Superior temporal gyrus (tissue), 1 donor: ENCODE results near the gene SVOP.
"Not testable (repeated sequence)": the region's sequence is repeated elsewhere in the genome, so short reads cannot be mapped to it uniquely, and the experiment has no call there.

Experiments used
- DNase-seq: peaks from one replicate; pipeline ENCODE4 v3.0.0-alpha.2; 2016; ENCODE audit errors: extremely low spot score

Gene SVOP

DNA sequence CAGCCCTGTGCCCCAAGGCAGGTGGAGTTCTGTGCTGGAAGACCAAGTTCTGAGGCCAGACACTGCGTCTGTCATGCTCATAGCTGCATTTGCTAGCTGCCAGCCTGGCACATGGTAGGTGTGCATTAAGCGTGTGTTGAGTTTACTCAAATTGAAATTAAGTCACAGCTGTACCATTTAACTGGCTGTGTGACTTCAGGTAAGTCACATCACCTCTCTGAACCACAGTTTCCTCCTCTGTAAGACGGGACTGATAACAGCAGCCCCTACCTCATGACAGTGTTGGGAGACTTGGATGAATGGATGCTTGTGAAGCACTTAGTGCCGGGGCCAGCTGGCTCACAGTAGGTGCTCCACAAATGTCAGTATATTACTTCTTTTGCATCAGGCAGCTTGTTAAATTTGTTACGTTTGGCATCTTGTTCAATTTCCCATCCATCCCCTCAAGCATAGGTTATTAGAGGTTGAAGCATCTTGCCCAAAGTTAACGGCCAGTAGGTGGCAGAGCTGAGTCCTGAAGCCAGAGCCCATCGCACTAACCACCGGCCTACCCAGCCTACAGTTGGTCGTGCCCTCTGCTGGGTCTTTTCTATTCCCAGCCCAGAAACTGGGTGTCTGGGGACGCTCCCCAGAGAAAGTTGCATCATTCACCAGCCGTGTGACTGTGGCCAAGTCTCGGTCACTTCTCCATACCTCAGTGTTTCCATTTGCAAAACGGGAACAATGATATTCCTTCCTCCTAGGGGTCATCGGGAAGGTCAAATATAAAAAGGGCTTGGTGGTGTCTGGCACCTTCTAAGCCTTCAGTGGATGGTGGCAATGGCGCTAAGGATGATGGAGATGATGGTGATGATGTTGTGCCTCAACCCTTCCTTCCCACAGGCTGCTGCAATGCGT is 136.5 kb downstream of the SVOP start:
- no peak for DNase-seq

DNA sequence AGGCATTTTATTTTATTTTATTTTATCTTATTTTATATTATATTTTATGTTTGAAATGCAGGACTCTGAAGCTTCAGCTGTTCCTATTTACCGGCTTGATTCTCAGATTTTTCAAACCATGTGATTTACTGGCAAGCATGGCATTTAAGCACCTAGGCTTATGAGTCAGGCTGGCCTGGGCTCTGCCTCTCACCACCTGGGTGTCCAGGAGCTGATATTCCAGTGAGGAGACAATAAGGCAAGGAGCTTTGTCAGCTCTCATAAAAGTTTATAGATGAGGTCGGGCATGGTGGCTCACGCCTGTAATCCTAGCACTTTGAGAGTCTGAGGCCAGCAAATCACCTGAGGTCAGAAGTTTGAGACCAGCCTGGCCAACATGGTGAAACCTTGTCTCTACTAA is 138.9 kb downstream of the SVOP start:
- no peak for DNase-seq

DNA sequence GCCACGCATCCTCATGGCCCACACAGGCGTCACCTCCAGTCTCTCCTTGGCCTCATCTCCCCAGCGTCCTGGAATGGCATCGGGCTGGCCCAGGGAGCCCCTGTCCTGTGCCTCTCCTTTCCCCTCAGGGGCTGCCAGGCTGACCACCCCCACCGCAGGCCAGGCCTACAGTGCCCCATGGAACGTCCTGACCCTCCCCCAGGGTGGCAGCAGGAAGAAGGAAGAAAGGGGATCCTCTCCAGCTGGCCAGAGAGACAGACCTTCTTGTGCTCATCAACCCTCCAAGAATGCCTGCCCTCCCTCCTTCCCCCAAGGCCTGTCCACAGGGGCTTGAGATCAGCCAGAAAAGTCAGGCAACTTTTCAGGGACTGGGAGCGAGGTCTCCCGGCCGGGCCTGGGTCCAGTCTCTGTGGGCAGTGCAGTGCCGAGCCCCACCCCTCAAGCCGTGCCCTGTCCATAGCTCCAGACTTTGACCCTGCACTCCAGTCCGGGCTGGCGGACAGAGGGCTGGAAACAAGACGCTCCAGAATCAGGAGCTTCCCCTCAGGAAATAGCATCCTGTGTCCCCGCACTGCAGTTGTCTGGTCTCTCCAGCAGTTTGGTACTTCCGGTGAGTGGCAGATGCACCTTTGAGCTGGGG is 141.1 kb downstream of the SVOP start, which contains the start of gene DAO:
DAO (plus strand) TSS at position 478 of the 640 bp plus-strand sequence. CDS start 4,915 bp downstream, outside the sequence.
- no peak for DNase-seq

DNA sequence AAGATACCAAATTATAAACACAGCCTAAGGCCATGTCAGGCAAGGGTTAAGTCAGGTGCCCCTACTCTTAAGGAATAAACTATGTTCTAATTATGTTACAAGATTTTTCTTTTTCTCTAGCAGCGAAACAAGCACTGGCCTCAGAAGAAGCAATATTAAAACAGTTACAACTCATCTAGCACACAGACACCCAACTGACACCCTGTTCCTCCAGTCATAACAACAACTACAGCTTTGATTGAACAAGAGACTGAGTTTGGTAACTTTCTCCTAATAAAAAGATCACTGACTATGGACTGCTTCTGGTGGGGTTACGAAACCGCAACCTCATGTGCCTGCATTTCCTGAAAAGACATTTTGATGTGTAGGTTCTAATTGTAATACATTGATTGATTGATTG is 144.3 kb downstream of the SVOP start:
- no peak for DNase-seq

DNA sequence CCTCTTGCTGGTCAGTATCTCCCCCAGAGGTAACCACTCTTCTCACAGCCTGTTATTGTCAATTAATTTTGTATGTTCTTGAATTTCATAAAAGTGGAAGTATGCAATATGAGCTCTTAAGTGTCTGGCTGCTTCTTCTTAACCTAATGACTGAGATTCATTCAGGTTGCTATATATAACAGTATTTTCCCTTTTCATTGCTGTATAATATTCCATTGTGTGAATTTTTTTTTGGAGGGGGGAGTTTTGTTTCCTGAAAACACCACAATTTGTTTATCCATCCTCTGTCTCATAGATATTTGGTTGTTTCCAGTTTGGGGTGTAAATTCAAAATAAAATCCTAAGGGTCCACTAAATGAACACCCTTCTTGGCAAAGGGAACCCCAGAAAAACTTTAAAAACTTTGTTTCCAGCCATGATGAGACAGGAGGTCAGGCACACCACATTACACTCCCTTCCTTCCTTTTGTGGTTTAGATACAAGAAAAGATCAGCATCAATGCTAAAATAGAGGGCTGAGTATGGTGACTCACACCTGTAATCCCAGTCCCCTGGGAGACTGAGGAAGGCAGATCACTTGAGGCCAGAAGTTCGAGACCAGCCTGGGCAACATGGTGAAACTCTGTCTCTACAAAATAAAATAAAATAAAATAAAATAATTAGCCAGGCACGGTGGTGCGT is 145.0 kb downstream of the SVOP start:
- no peak for DNase-seq

DNA sequence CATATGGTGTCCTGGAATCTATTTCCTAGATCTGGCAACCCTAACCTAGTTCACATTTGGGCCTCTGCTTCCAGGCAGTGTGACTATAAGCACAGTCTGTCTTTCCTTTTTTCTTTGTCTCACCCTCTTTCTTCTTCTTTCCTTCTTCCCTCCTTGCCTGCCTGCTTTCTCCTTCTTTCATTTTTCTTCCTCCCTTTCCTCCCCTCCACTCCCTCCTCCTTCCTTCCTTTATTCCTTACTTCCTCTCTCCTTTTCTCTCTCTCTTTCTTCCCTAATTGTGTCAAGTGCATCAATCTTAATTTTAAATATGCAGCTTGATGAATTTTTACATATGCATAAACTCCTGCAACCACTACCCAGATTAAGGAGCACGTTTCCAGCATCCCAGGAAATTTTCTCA is 145.6 kb downstream of the SVOP start:
- DNase-seq, result no peak

DNA sequence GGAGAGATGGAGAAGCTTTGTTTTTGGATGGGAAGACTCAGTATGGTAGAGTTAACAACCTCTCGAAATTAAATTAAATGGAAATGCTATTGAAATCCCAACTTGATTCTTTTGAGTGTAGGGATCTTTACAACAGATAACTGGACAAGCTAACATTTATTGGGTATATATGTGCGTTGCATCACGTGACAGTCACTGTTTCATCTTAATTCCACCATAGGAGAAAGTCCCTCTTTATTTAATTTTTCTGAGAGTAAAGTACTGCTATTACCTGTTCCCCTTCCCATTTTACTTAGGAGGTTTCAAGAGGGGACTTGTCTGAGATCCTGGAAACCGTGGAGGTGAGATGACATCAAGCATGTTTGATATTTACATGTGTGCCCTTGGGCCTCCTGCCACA is 152.1 kb downstream of the SVOP start:
- no peak for DNase-seq

DNA sequence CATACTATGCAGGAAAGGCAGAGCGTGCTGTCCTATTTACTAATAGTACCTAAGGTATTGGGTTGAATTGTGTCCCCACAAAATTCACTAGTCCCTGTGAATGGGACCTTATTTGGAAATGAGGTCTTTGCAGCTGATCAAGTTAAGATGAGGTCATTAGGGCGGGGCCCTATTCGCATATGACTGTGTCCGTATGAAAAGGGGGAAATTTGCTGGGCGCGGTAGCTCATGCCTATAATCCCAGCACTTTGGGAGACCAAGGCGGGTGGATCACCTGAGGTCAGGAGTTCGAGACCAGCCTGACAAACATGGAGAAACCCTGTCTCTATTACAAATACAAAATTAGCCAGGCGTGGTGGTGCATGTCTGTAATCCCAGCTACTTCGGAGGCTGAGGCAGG is 154.8 kb downstream of the SVOP start:
- not testable (repeated sequence) for DNase-seq

DNA sequence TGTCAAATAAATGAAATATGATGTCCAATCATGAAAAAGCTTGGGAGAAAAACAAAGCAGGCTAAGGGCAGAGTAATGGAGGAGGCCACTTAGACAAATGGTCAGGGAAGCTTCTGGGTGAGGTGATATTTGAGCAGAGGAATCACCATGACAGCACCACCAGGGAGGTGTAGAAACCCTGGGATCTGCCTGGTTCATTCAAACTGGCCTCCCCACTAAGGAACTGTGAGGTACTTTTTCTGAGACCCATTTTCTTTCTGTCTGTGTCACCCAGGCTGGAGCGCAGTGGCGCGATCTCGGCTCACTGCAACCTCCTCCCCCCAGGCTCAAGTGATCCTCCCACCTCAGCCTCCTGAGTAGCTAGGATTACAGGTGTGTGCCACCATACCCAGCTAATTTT is 155.7 kb downstream of the SVOP start:
- DNase-seq, result no peak

DNA sequence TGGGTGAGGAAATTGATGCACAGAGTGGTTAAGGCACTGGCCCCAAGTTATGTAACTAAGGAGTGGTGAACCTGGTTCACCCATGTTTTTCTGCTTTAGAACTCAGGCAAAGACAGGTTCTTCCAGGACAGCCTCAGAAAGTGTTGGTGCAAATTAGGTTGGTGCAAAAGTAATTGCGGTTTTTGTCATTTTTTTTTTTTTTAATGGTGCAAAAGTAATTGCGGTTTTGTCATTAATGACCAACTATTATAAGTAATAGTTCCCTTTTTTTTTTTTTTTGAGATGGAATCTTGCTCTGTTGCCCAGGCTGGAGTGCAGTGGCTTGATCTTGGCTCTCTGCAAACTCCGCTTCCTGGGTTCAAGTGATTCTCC is 158.3 kb downstream of the SVOP start:
- no peak for DNase-seq

DNA sequence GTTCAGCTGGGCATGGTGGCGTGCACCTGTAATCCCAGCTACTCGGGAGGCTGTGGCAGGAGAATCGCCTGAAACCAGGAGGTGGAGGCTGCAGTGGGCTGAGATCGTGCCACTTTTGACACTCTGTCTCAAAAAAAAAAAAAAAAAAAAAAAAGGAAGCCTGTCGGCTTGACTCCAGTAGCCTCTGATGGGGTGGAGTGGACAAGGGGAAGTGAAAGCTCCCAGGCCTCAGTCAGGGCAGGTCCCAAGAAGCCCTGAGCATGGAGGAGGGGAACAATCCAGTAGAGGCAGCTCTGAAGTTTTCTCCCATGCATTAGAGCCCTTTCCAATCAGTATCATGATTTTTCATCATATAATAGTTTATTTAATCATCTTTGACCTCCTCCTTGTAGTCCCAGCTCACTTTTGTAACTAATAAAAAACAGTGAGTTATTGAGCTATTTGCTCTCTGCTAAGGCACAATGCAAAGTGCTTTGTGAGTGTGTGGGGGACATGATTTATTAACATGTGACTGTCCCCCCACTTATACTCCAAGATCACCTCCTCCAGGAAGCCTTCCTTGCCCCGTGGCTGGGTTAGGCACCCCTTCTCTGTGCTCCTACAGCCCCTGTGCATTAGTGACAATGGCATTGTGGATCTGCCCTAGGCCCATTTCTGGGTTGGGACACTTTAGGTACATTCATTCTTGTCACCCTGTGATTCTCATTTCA is 158.8 kb downstream of the SVOP start:
- no peak for DNase-seq

DNA sequence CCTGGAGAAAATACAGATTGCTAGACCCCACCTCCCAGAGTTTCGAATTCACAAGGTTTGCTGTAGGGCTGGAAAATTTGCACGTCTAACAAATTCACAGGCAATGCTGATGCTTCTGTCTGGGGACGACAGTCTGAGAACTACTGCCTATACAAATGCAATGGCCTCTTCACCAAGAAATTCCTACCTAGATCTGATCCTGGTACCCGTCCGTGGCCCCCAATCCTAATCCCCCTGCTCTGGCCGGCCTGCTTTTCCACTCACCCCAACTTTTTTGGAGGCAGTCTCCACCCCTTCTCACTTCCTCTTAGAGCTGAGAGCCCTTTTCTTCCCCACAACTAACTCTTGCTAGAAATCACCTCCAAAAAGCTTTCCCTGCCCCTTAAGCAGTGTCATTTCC is 160.4 kb downstream of the SVOP start:
- DNase-seq, result no peak

DNA sequence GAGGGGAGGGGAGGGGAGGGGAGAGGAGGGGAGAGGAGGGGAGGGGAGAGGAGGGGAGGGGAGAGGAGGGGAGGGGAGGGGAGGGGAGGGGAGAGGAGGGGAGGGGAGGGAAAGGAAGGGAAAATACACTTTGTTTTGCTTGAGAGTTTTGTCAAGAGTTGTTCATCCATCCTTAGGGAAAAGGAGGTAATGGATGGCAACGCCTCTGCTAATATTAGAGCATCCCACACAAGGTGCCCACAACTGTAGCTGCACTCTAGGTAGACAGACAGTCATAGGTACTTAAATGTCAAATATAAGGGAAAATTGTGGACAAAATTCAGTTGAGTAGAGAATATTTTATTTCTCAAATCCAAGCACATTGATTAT is 161.0 kb downstream of the SVOP start:
- DNase-seq, result no peak

DNA sequence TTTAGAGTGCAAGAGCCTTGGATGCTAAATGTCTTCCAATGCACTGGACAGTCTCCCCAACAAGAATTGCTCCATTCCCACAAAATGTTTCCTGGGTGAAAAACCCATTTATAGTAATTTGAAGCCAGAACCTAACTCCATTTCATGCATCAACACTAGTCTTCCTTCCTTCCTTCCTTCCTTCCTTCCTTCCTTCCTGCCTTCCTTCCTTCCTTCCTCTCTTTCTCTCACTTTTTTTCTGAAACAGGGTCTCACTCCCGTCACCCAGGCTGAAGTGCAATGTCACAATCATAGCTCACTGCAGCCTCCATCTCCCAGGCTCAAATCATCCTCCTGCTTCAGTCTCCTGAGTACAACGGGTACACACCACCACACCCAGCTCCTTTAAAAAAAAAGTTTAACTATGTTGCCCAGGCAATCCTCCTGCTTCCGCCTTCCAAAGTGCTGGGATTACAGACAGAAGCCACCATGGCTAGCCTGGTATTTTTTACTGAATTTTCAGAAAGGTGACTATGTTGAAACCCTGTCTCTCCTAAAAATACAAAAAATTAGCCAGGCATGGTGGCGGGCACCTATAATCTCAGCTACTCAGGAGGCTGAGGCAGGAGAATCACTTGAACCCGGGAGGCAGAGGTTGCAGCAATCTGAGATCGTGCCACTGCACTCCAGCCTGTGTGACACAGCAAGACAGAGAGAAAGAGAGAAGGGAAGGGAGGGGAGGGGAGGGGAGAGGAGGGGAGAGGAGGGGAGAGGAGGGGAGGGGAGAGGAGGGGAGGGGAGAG is 161.5 kb downstream of the SVOP start:
- DNase-seq, result not testable (repeated sequence)

DNA sequence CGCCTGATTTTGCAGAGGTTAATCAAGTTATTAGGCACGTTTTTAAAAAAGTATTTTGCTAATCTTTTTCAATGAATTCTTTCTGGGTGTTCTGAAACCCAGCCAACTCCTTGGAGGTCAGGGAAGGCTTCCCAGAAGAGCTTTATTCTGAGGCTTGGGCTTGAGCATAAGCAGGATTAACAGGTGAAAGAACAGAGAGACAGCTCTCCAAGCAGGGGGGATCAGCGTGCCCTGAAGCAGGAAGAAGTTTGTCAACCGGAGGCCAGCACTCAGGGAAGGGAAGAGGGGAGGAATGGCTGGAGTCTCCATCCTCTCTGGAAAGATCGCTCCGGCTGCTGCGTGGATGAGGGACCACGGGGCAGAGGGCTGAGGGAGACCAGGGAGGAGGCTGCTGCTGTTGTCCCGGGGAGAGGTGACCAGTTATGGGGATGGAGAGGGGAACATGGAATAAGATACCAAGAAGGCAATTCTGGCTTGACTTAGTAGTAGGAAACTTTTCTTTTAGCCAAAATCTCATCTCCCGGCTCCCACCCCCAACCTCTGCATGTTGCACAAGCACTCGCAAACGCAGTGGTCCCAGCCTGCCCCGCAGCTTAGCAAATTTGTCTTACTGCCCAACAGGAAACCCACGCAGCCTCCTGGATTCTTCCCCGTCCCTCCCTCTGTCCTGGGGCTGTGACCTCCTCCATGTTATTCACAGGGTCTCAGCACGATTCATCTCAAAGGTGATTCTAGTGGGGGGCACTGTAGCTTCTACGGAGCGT is 162.4 kb downstream of the SVOP start:
- DNase-seq, result no peak
